Aorta (tissue), 5 donors: Measurements from ENCODE around the gene TACC2. TPM values are rescaled to one million over a fixed set of nuclear protein-coding genes. Genes with fewer than 3 reads are reported as not detected.
A peak's percentile ranks its signal among the peaks of the same experiment; 100 is the strongest.
"Not testable (repeated sequence)": the region's sequence is repeated elsewhere in the genome, so short reads cannot be mapped to it uniquely, and the experiment has no call there.

ENCODE experiments used
- ATAC-seq: fragments of 200-7000 bp; cut with Tn5 transposase; one replicate; pipeline ENCODE4 v1.9.1; 2022; ENCODE audit warnings: moderate library complexity; ENCODE audit not compliant: low FRiP score
- DNase-seq, 2 donors: peaks; one replicate each; pipeline ENCODE4 v3.0.0-alpha.2; 2020
- H3K27ac ChIP-seq, 2 donors: one replicate each; pipeline ENCODE4 v1.5.1; 2013; ENCODE audit warnings: low read length in 2 of 2, mild to moderate bottlenecking in 2 of 2, moderate library complexity in 2 of 2, control low read depth in 1 of 2, inconsistent platforms in 1 of 2, low read depth in 1 of 2
- H3K27me3 ChIP-seq, 2 donors: one replicate each; pipeline ENCODE4 v1.6.1; 2013; ENCODE audit warnings: control low read depth in 1 of 2, low read length in 1 of 2, mild to moderate bottlenecking in 1 of 2, moderate library complexity in 1 of 2; ENCODE audit not compliant: insufficient read depth in 2 of 2, control insufficient read depth in 1 of 2
- H3K36me3 ChIP-seq, 2 donors: one replicate each; pipeline ENCODE4 v1.6.1; 2013; ENCODE audit warnings: control low read depth in 1 of 2, low read length in 1 of 2, mild to moderate bottlenecking in 1 of 2; ENCODE audit not compliant: insufficient read depth in 2 of 2, control insufficient read depth in 1 of 2
- H3K4me1 ChIP-seq, 2 donors: one replicate each; pipeline ENCODE4 v1.6.1; 2013; ENCODE audit warnings: low read length in 2 of 2, control low read depth in 1 of 2, mild to moderate bottlenecking in 1 of 2, moderate library complexity in 1 of 2; ENCODE audit not compliant: insufficient read depth in 2 of 2, control insufficient read depth in 1 of 2
- H3K4me3 ChIP-seq, 2 donors: one replicate each; pipeline ENCODE4 v1.5.1; 2013; ENCODE audit warnings: low read length in 2 of 2, control low read depth in 1 of 2, mild to moderate bottlenecking in 1 of 2
- H3K9me3 ChIP-seq: one replicate; pipeline ENCODE4 v1.6.1; 2013; ENCODE audit warnings: mild to moderate bottlenecking, low read length; ENCODE audit not compliant: control insufficient read depth
- WGBS, 2 donors: extraction: QIAGEN DNeasy Blood & Tissue Kit; methylation state at CpG; one replicate each; pipeline ENCODE4 v1.1.7; 2013; 5-methylcytosine and 5-hydroxymethylcytosine counted together
- intact Hi-C, 2 donors: fragments of 100-400 bp; cut with DNase I; formaldehyde crosslinking; loops; one replicate each; pipeline versions ENCODE4 v1.14.2 to v1.15.0; 2022
- polyA plus RNA-seq, 2 donors: library from polyadenylated mRNA; stranded (reverse); fragments of 200-250 nt; gene quantifications; one replicate each; pipeline ENCODE4 v1.2.3, GENCODE V29; 2013
- total RNA-seq, 2 donors: library from RNA; stranded (reverse); fragmentation: NEBNext Ultra II Directional; extraction: Animal tissue kit (Norgen Biotek cat#: 25700); gene quantifications; one replicate each; pipeline ENCODE4 v1.2.1, GENCODE V29; 2021
- donor health status: healthy with polysubstance abuse.
- donor health status: Bipolar disorder and iron deficiency.
- donor health status: DM: no; HTN: no; CAD: no.
- donor health status: DM: no; HTN: no; CAD: no.
- donor health status: DM: yes; HTN: yes; CAD: no.

Gene TACC2
- total and polyA plus RNA-seq, 4 donors: 25.8 to 74.4 (median 50.8) TPM

- WGBS, 2 donors: 54 to 65% methylated on average over 3 of the region's 3 CpGs
- DNase-seq (no peak), ATAC-seq (no peak)
- no peak overlapping the region for H3K4me3 ChIP-seq
- no peaks in the 10 kb centered on the region for H3K36me3 ChIP-seq
- H3K9me3 ChIP-seq: no peaks in the 10 kb centered on the region
- no peaks in the 10 kb centered on the region for H3K27me3 ChIP-seq
- no peak overlapping the region for H3K27ac ChIP-seq
- no peaks in the 10 kb centered on the region for H3K4me1 ChIP-seq
- intact Hi-C loops: no loop called here
Measured at GRCh38 chr10:122014652-122015248, 25.8 kb downstream of the TACC2 start.

GRCh38 chr10:122017926-122018325 is 29.0 kb downstream of the TACC2 start:
- H3K27ac ChIP-seq, DNase-seq, ATAC-seq, H3K27me3 ChIP-seq, H3K36me3 ChIP-seq, H3K4me1 ChIP-seq, intact Hi-C loops, H3K9me3 ChIP-seq, H3K4me3 ChIP-seq: not testable (repeated sequence)
- 68 to 72% methylated on average over 4 of the region's 4 CpGs for WGBS, 2 donors

DNA sequence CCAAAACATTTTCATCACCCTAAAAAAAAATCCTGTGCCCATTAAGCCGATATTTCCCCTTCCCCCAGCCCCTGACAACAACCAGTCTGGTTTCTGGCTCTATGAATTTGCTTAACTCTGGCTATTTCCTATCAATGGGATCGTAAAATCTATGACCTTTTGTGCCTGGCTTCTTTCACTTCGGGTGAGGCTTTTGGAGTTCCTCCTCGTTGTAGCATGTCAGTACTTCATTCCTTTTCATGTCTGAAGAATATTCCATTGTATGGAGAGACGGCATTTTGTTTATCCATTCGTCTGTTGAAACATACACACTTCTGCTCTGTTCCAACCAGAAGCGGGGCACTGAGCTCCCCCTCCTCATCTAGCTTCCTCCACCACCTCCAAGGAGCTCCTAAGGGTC is 29.5 kb downstream of the TACC2 start:
- 50 to 52% methylated on average over 7 of the region's 7 CpGs for WGBS, 2 donors
- peak overlapping the region in 1 of 2 donors; percentile 61 for H3K27ac ChIP-seq
- DNase-seq (no peak), ATAC-seq (no peak)
- no peaks in the 10 kb centered on the region for H3K9me3 ChIP-seq
- H3K4me1 ChIP-seq: peaks cover 0 to 2% of the 10 kb centered on the region in 2 donors
- H3K4me3 ChIP-seq: peak overlapping the region in 1 of 2 donors; percentile 23
- intact Hi-C loops: no loop called here
- H3K36me3 ChIP-seq: no peaks in the 10 kb centered on the region
- H3K27me3 ChIP-seq: no peaks in the 10 kb centered on the region

DNA sequence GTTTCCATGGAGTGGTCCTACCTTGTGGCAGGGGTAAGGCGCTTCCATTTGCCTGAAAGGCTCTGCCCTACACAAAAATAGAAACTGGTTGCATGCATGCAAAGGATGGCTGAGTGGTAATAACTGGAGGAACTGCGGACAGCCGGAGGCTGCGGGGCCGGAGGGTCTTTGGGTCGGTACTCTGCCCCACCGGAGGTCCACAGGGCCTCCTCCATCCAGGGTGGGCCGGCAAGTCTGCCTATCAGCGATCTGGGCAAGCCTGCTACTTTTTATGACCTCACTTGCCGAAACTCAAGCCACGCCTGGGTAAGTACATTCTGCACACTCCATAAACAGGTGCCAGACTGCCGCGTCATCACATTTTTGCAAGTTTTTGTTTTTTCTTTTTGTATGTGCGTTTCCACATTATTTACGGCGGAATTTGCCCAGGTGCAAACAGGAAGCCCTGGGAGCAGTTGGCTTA is 30.0 kb downstream of the TACC2 start:
- Histone ChIP-seq H3K4me1 (peaks cover 0 to 2% of the 10 kb centered on the region in 2 donors), H3K27ac (no peak overlapping the region)
- intact Hi-C loops: no loop called here

DNA sequence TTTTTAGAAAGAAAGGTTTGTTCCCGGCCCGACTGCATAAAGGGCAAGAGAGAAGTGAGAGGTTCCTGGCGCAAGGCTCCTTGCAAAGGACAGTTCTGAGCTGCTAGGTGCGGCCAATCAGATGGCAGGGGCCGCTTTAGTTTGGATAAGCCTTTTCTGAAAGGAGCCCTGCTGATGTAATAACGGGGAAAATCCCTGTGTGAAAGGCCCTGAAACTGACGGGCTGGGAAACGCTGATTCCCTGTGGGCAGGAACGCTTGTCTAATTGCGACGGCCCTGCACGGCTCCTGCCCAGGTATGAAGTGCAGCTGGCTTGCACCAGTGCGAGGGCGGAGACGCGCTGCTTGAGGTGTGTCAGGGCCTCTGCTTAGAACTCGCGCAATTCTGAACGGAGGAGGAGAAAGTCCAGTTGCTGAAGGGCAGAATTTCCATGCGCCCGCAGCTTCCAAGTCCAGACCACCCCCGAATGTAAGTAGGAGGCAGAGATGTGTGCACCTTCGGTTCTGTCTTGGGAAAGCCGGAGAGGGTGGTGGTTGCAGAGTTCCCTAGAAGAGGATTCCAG is 30.5 kb downstream of the TACC2 start:
- no peaks in the 10 kb centered on the region for H3K27me3 ChIP-seq
- H3K9me3 ChIP-seq: no peaks in the 10 kb centered on the region
- WGBS, 2 donors: 76 to 79% methylated on average over 24 of the region's 24 CpGs
- H3K4me1 ChIP-seq: peaks cover 0 to 2% of the 10 kb centered on the region in 2 donors
- no peak for DNase-seq
- no peaks in the 10 kb centered on the region for H3K36me3 ChIP-seq
- H3K27ac ChIP-seq: no peak overlapping the region
- intact Hi-C loops: no loop called here
- H3K4me3 ChIP-seq: no peak overlapping the region
- ATAC-seq: no peak

More for the DNA sequence above, 30.0 kb downstream of the TACC2 start:
- ATAC-seq (no peak), DNase-seq (no peak)
- H3K27me3 ChIP-seq: no peaks in the 10 kb centered on the region
- 67 to 70% methylated on average over 16 of the region's 16 CpGs for WGBS, 2 donors
- H3K36me3 ChIP-seq: no peaks in the 10 kb centered on the region
- H3K4me3 ChIP-seq: peak overlapping the region in 1 of 2 donors; percentile 23
- H3K9me3 ChIP-seq: no peaks in the 10 kb centered on the region

DNA sequence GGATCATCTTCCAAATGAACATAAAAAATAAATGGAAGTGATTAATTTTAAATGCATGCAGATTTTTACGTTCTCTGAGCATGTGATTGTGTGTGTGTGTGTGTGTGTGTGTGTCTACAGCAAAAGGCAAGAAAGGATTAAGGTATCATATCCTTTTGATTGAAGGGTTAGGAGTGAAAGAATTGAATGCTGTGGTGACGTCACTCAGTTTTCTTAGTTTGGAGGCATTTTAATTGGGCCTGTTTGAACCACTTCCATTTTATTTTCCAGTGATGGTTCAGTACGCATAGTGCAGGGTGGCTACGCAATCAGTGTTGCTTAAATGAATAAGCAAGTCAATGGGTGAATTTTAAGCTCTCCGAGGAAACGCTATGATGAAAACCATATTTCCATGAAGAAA is 31.3 kb downstream of the TACC2 start:
- Histone ChIP-seq H3K36me3 (no peaks in the 10 kb centered on the region), H3K4me3 (no peak overlapping the region), H3K27ac (no peak overlapping the region), H3K27me3 (no peaks in the 10 kb centered on the region), H3K9me3 (no peaks in the 10 kb centered on the region), H3K4me1 (peaks cover 0 to 2% of the 10 kb centered on the region in 2 donors)
- DNase-seq (no peak), ATAC-seq (no peak)
- intact Hi-C loops: no loop called here
- whole genome bisulfite sequencing, 2 donors: 89 to 90% methylated on average over 6 of the region's 6 CpGs

- Histone ChIP-seq H3K4me3 (peak overlapping the region; percentile 4 to 53), H3K36me3 (no peaks in the 10 kb centered on the region), H3K27ac (peak overlapping the region in 1 of 2 donors; percentile 64), H3K9me3 (no peaks in the 10 kb centered on the region), H3K27me3 (no peaks in the 10 kb centered on the region), H3K4me1 (peaks cover 0 to 2% of the 10 kb centered on the region in 2 donors)
- ATAC-seq (no peak), DNase-seq (no peak)
- WGBS, 2 donors: 4 to 9% methylated on average over 9 of the region's 9 CpGs
- intact Hi-C loops: no loop called here
Measured at GRCh38 chr10:122021379-122021778, 32.4 kb downstream of the TACC2 start.

GRCh38 chr10:122021828-122022227 is 32.9 kb downstream of the TACC2 start:
- peak overlapping the region in 1 of 2 donors; percentile 53 for H3K4me3 ChIP-seq
- intact Hi-C loops: no loop called here
- no peaks in the 10 kb centered on the region for H3K9me3 ChIP-seq
- H3K36me3 ChIP-seq: no peaks in the 10 kb centered on the region
- peaks cover 2% of the 10 kb centered on the region in 2 donors for H3K4me1 ChIP-seq
- ATAC-seq (no peak), DNase-seq (no peak)
- H3K27me3 ChIP-seq: no peaks in the 10 kb centered on the region
- 56 to 58% methylated on average over 11 of the region's 11 CpGs for WGBS, 2 donors
- H3K27ac ChIP-seq: peak overlapping the region in 1 of 2 donors; percentile 64

GRCh38 chr10:122022276-122022675 is 33.3 kb downstream of the TACC2 start:
- peak overlapping the region; percentile 17 to 64 for H3K27ac ChIP-seq

More at GRCh38 chr10:122022276-122022675, 33.3 kb downstream of the TACC2 start:
- peaks cover 2% of the 10 kb centered on the region in 2 donors for H3K4me1 ChIP-seq
- 83 to 99% methylated on average over 4 of the region's 4 CpGs for WGBS, 2 donors
- ATAC-seq (no peak), DNase-seq (no peak)
- no peaks in the 10 kb centered on the region for H3K36me3 ChIP-seq
- no peaks in the 10 kb centered on the region for H3K9me3 ChIP-seq
- no peak overlapping the region for H3K4me3 ChIP-seq
- H3K27me3 ChIP-seq: no peaks in the 10 kb centered on the region
- intact Hi-C loops: no loop called here
